ENCODE data around the gene SLC25A22. TPM values are rescaled to one million over a fixed set of nuclear protein-coding genes. Genes with fewer than 3 reads are reported as not detected.

SLC25A22 gene
- total RNA-seq, 1 donor from 2014 or later, result 10.3 TPM

GRCh38 chr11:745428-745827 lies 52.7 kb downstream of the SLC25A22 start:
- DNase-seq (ENCODE audit: extremely low spot score in 2 of 2), result no peak
- H3K4me3 ChIP-seq, result no peak overlapping the region
- H3K27ac ChIP-seq, result no peak overlapping the region
- no peak for TF ChIP-seq CTCF (IDR thresholded peaks at IDR 0.05)
- intact Hi-C loops (cut with DNase I), result no loop called here
- H3K27me3 ChIP-seq, result no peaks in the 10 kb centered on the region
- H3K4me1 ChIP-seq, result peaks cover 36% of the 10 kb centered on the region
- H3K36me3 ChIP-seq, result no peaks in the 10 kb centered on the region
- no peaks in the 10 kb centered on the region for H3K9me3 ChIP-seq

DNA sequence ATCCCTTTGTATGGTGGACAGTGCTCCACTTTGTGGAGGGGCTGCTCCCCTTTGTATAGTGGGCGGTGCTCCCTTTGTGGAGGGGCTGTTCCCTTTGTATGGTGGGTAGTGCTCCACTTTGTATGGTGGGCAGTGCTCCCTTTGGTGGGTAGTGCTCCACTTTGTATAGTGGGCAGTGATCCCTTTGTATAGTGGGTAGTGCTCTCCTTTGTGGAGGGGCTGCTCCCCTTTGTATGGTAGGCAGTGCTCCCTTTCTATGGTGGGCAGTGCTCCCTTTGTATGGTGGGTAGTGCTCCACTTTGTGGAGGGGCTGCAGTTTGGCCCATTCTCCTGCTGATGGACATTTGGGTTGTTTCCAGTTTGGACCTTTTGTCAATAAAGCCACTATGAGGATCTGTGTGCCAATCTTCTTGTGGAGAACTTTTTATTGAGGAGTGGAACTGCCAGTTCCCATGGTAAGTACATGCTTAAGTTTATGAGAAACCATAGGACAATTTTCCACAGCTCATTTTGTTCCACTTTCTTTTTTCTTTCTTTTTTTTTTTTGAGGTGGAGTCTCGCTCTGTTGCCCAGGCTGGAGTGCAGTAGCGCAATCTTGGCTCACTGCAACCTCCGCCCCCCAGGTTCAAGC lies 55.4 kb downstream of the SLC25A22 start:
- Histone ChIP-seq H3K4me3 (no peak overlapping the region), H3K27ac (no peak overlapping the region), H3K9me3 (no peaks in the 10 kb centered on the region), H3K27me3 (no peaks in the 10 kb centered on the region), H3K4me1 (peaks cover 15% of the 10 kb centered on the region), H3K36me3 (no peaks in the 10 kb centered on the region)
- no peak for TF ChIP-seq POLR2A (IDR thresholded peaks at IDR 0.05)
- TF ChIP-seq CTCF (IDR thresholded peaks at IDR 0.05), result no peak
- TF ChIP-seq POLR2AphosphoS5 (IDR thresholded peaks at IDR 0.05; ENCODE audit: insufficient read depth in 1 of 2, low read depth in 1 of 2), result no peak
- no peak for DNase-seq (ENCODE audit: extremely low spot score in 2 of 2)
- intact Hi-C loops (cut with DNase I), result no loop called here

GRCh38 chr11:742156-742546 lies 55.9 kb downstream of the SLC25A22 start:
- no peaks in the 10 kb centered on the region for H3K27me3 ChIP-seq
- TF ChIP-seq POLR2A (IDR thresholded peaks at IDR 0.05), result no peak
- no peak for TF ChIP-seq POLR2AphosphoS5 (IDR thresholded peaks at IDR 0.05; ENCODE audit: insufficient read depth in 1 of 2, low read depth in 1 of 2)
- no peak for TF ChIP-seq CTCF (IDR thresholded peaks at IDR 0.05)
- H3K36me3 ChIP-seq, result no peaks in the 10 kb centered on the region
- no peak overlapping the region for H3K4me3 ChIP-seq
- peaks cover 19% of the 10 kb centered on the region for H3K4me1 ChIP-seq
- intact Hi-C loops (cut with DNase I), result no loop called here
- DNase-seq (ENCODE audit: extremely low spot score in 2 of 2), result no peak
- H3K9me3 ChIP-seq, result no peaks in the 10 kb centered on the region
- no peak overlapping the region for H3K27ac ChIP-seq

Small RNAs within 50 kb of the gene (small RNA-seq; reads per million reads assigned to genes)
- gene SNORA52, result not detected

Other genes starting within 250 kb of the SLC25A22 start
- 1.7 TPM for gene LMNTD2, start 237.5 kb downstream of the SLC25A22 start, total RNA-seq
- 14.7 TPM for gene RASSF7, start 237.3 kb downstream of the SLC25A22 start, total RNA-seq
- gene PHRF1, start 221.8 kb downstream of the SLC25A22 start, total RNA-seq, result 26.0 TPM
- gene IRF7, start 182.3 kb downstream of the SLC25A22 start, total RNA-seq, result 18.9 TPM
- not detected for gene CDHR5, start 173.3 kb downstream of the SLC25A22 start, total RNA-seq
- not detected for gene SCT, start 171.1 kb downstream of the SLC25A22 start, total RNA-seq
- gene DRD4, start 161.0 kb downstream of the SLC25A22 start, total RNA-seq, result 1.2 TPM
- gene DEAF1, start 103.1 kb downstream of the SLC25A22 start, total RNA-seq, result 33.6 TPM
- 12.8 TPM for gene TMEM80, start 102.5 kb downstream of the SLC25A22 start, total RNA-seq
- 195 TPM for gene EPS8L2, start 92.0 kb downstream of the SLC25A22 start, total RNA-seq
- gene TALDO1, start 50.8 kb downstream of the SLC25A22 start, total RNA-seq, result 158 TPM
- 33.4 TPM for gene GATD1, start 20.8 kb downstream of the SLC25A22 start, total RNA-seq
- gene CEND1, start 8.2 kb downstream of the SLC25A22 start, total RNA-seq, result 1.7 TPM
- gene PIDD1, start 7.0 kb upstream of the SLC25A22 start, total RNA-seq, result 16.5 TPM
- gene RPLP2, start 11.7 kb upstream of the SLC25A22 start, total RNA-seq, result 1,068 TPM
- gene PNPLA2, start 20.6 kb upstream of the SLC25A22 start, total RNA-seq, result 103 TPM
- gene CRACR2B, start 29.6 kb upstream of the SLC25A22 start, total RNA-seq, result 4.9 TPM
- gene CD151, start 34.7 kb upstream of the SLC25A22 start, total RNA-seq, result 150 TPM
- 53.8 TPM for gene POLR2L, start 44.2 kb upstream of the SLC25A22 start, total RNA-seq
- gene TSPAN4, start 44.6 kb upstream of the SLC25A22 start, total RNA-seq, result 99.0 TPM
- 72.9 TPM for gene CHID1, start 112.5 kb upstream of the SLC25A22 start, total RNA-seq
- gene AP2A2, start 127.6 kb upstream of the SLC25A22 start, total RNA-seq, result 58.7 TPM
- not detected for gene MUC6, start 238.4 kb upstream of the SLC25A22 start, total RNA-seq